Adrenal gland (tissue), 12 donors: Measurements from ENCODE around the gene MFRP. TPM values are rescaled to one million over a fixed set of nuclear protein-coding genes. Genes with fewer than 3 reads are reported as not detected.

Source experiments
- DNase-seq, 7 donors: peaks; one replicate each; pipeline ENCODE4 v3.0.0-alpha.2; 2019 to 2020
- H3K27ac ChIP-seq, 5 donors: fragments of 200-600 bp; sonication (generic) in 4 of 5; 1 replicate in 3 of 5; 2 replicates in 2 of 5; pipeline versions ENCODE4 v1.5.1 to v1.8.0; 2016 to 2020; ENCODE audit warnings: mild to moderate bottlenecking in 1 of 5
- H3K27me3 ChIP-seq: fragments of 200-600 bp; 2 replicates; pipeline ENCODE4 v1.8.0; 2021
- H3K36me3 ChIP-seq, 2 donors: fragments of 200-600 bp; replicated peaks in 1 of 2; 1 replicate in 1 of 2; 2 replicates in 1 of 2; pipeline versions ENCODE4 v1.5.1 to v1.8.0; 2018 to 2022
- H3K4me1 ChIP-seq, 2 donors: fragments of 200-600 bp; replicated peaks in 1 of 2; 1 replicate in 1 of 2; 2 replicates in 1 of 2; pipeline versions ENCODE4 v1.5.1 to v1.8.0; 2018 to 2021
- H3K4me3 ChIP-seq, 4 donors: fragments of 200-600 bp; sonication (generic) in 3 of 4; one replicate each; pipeline ENCODE4 v1.5.1; 2016 to 2018
- H3K9me3 ChIP-seq, 3 donors: fragments of 200-600 bp; sonication (generic) in 1 of 3; replicated peaks in 1 of 3; 1 replicate in 2 of 3; 2 replicates in 1 of 3; pipeline versions ENCODE4 v1.5.1 to v1.8.0; 2016 to 2021
- POLR2A ChIP-seq, 2 donors: fragments of 450-650 bp; IDR thresholded peaks; one replicate each; pipeline ENCODE4 v1.6.1; 2017; ENCODE audit warnings: antibody characterized with exemption in 2 of 2, mild to moderate bottlenecking in 2 of 2, moderate library complexity in 1 of 2
- WGBS, 4 donors: extraction: QIAGEN DNeasy Blood & Tissue Kit in 2 of 4; methylation state at CpG; one replicate each; pipeline versions ENCODE4 v1.1.5 to v1.1.7; 2013 to 2017; 5-methylcytosine and 5-hydroxymethylcytosine counted together
- intact Hi-C, 2 donors: fragments of 100-400 bp; cut with DNase I; formaldehyde crosslinking; loops; one replicate each; pipeline versions ENCODE4 v1.14.1 to v1.15.0; 2022 to 2023
- polyA plus RNA-seq, 3 donors: library from polyadenylated mRNA; stranded (reverse); fragments of 200-250 nt in 2 of 3; fragments of 350-450 nt in 1 of 3; fragmentation: Illumina TruSeq in 1 of 3; extraction: RNeasy Lipid Tissue Mini Kit (QIAGEN cat#74804) in 1 of 3; gene quantifications; one replicate each; pipeline ENCODE4 v1.2.3, GENCODE V29; 2013 to 2014
- total RNA-seq, 9 donors: library from RNA; depleted of rRNA in 4 of 9; stranded (reverse); fragments of >200 nt in 4 of 9; fragments of 120-200 nt in 1 of 9; fragmentation: NEBNext Ultra II Directional in 1 of 9; extraction: Animal tissue kit (Norgen Biotek cat#: 25700) in 1 of 9; gene quantifications; one replicate each; pipeline versions ENCODE4 v1.1.0 to v1.2.4, GENCODE V29; 2013 to 2023
- TF ChIP-seq, protein P1 (sequence below), 6 experiments: fragments of 450-650 bp in 4 of 6; fragments of 200-600 bp in 2 of 6; sonication (generic) in 1 of 6; IDR thresholded peaks; 1 replicate in 5 of 6; 2 replicates in 1 of 6; pipeline versions ENCODE4 v1.5.1 to v1.8.0; 2016 to 2021; ENCODE audit warnings: antibody characterized with exemption in 6 of 6, mild to moderate bottlenecking in 2 of 6, moderate library complexity in 1 of 6
- donor health status: healthy with polysubstance abuse.
- donor health status: Bipolar disorder and iron deficiency.
- donor health status: DM: yes; HTN: yes; CAD: no.
- donor health status: DM: no; HTN: no; CAD: no.
- donor health status: DM: no; HTN: no; CAD: no.
- donor health status: DM: yes; HTN: yes; CAD: no.

The MFRP gene
- total and polyA plus RNA-seq, 12 donors, result under 0.01 TPM; not detected in 11

DNA sequence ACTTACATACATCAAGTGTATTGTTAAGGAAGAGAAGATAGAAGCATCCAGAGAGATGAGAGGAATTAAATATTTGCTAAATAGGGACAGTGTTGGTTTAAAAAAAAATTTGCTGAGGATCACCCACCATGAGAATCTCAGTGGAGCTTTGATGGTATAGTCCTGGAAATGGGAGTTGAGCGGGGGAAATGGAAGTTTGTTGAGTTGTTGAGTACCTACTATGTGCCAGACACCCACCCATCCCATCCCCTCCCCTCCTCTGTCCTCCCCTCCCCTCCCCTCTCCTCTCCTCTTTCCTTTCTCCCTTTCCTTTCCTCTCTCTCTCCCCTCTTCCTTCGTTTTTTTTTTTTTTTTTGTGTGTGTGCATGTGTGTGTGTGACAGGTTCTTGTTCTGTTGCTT lies 4.7 kb upstream of the MFRP start:
- Histone ChIP-seq H3K4me1 (peaks cover 3 to 7% of the 10 kb centered on the region in 2 donors), H3K36me3 (no peaks in the 10 kb centered on the region), H3K4me3 (no peak overlapping the region), H3K27me3 (no peaks in the 10 kb centered on the region), H3K27ac (no peak overlapping the region), H3K9me3 (no peaks in the 10 kb centered on the region)
- no peak for DNase-seq
- TF ChIP-seq, protein P1, sequence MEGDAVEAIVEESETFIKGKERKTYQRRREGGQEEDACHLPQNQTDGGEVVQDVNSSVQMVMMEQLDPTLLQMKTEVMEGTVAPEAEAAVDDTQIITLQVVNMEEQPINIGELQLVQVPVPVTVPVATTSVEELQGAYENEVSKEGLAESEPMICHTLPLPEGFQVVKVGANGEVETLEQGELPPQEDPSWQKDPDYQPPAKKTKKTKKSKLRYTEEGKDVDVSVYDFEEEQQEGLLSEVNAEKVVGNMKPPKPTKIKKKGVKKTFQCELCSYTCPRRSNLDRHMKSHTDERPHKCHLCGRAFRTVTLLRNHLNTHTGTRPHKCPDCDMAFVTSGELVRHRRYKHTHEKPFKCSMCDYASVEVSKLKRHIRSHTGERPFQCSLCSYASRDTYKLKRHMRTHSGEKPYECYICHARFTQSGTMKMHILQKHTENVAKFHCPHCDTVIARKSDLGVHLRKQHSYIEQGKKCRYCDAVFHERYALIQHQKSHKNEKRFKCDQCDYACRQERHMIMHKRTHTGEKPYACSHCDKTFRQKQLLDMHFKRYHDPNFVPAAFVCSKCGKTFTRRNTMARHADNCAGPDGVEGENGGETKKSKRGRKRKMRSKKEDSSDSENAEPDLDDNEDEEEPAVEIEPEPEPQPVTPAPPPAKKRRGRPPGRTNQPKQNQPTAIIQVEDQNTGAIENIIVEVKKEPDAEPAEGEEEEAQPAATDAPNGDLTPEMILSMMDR (IDR thresholded peaks at IDR 0.05), result no peak
- TF ChIP-seq POLR2A (IDR thresholded peaks at IDR 0.05), result no peak
- WGBS, 4 donors, result 44 to 94% (median 49%) methylated on average over 1 to 2 of the region's 2 CpGs
- intact Hi-C loops, result loop anchor here in 1 of 2 donors (10.0 kb wide), 1 partner anchor 124 kb away; no protein-coding TSS in a partner anchor

DNA sequence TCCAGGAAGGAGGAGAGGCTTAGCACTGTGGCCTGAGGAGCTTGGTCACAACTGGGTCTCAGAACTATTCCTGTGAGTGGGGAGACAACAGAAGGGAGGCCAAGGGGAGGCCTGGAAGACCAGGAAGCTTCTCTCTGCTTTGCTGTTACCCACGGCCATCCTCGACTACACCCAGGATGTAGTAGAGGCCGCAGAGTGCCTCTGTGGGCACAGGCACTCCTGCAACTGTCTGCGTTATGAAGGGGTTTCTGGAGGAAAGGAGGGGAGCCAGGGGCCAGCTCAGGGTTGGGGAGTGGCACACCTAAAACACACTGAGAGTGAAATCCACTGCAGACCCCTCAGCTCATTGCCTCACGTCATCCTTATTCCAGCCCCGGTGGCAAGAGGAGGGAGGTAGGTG lies 3.8 kb upstream of the MFRP start:
- H3K36me3 ChIP-seq, result no peaks in the 10 kb centered on the region
- no peaks in the 10 kb centered on the region for H3K27me3 ChIP-seq
- DNase-seq, result no peak
- intact Hi-C loops, result loop anchor here in 1 of 2 donors (10.0 kb wide), 1 partner anchor 124 kb away; no protein-coding TSS in a partner anchor
- TF ChIP-seq, protein P1 (IDR thresholded peaks at IDR 0.05), result no peak
- TF ChIP-seq POLR2A (IDR thresholded peaks at IDR 0.05), result no peak
- no peak overlapping the region for H3K4me3 ChIP-seq
- no peak overlapping the region for H3K27ac ChIP-seq
- peaks cover 3 to 7% of the 10 kb centered on the region in 2 donors for H3K4me1 ChIP-seq
- no peaks in the 10 kb centered on the region for H3K9me3 ChIP-seq
- 75 to 90% (median 82%) methylated on average over 2 to 6 of the region's 6 CpGs for WGBS, 4 donors

DNA sequence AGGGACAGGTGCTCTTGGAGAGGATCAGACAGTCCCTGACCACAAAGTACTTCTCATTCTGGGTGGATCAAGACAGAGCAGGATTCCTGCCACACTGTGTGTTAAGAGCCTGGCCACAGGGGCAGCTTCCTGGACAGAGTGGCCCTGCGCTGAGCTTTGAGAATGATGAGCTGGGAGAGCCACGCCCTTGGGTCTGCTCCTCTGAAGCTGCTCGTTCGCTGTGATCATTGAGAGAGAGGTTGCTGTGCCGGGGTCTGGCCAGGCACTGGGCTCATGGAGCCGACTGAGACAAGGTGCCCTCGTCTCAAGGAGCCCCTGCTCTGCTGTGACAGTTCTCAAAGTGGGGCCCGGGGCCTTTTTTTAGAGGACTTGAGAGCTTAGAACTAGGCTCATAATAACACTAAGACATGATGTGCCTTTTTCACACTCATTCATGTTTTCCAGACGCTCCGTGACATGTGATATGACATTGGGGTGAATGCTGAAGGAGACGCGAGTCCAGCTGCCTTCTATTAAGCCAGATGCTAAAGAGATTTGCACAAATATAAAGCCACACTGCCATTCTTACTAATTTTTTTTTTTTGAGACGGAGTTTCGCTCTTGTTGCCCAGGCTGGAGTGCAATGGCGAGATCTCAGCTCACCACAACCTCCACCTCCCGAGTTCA lies 1.6 kb upstream of the MFRP start:
- 82 to 89% (median 85%) methylated on average over 15 to 16 of the region's 16 CpGs for WGBS, 4 donors
- no peaks in the 10 kb centered on the region for H3K27me3 ChIP-seq
- H3K36me3 ChIP-seq, result no peaks in the 10 kb centered on the region
- peaks cover 3 to 7% of the 10 kb centered on the region in 2 donors for H3K4me1 ChIP-seq
- intact Hi-C loops, result no loop called here
- H3K4me3 ChIP-seq, result no peak overlapping the region
- H3K27ac ChIP-seq, result no peak overlapping the region
- H3K9me3 ChIP-seq, result no peaks in the 10 kb centered on the region
- TF ChIP-seq, protein P1 (IDR thresholded peaks at IDR 0.05), result no peak
- no peak for TF ChIP-seq POLR2A (IDR thresholded peaks at IDR 0.05)
- no peak for DNase-seq

DNA sequence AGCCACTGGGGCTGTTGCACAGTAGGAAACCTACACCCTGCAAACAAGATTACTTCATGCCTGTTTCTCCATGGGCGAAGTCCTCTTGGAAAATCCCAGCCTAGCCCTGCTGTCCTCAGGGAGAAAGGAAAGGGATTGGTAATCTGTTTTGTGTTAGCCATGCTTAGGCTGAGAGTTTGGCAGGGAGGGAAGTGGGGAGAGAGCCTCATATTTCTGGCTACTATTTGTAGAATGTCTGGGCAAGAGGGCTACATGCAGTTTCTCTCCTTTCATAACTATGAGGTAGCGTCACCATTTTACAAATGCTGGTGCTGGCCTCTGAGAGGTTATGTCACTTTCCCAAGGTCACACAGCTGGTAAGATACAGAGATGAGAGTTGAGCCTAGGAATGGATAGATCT lies 737 bp upstream of the MFRP start:
- 58 to 69% (median 63%) methylated on average over 2 of the region's 2 CpGs for WGBS, 4 donors
- Histone ChIP-seq H3K9me3 (no peaks in the 10 kb centered on the region), H3K27ac (peak overlapping the region in 3 of 5 donors; percentile 32 to 79 (median 39)), H3K36me3 (no peaks in the 10 kb centered on the region), H3K4me1 (peaks cover 3 to 7% of the 10 kb centered on the region in 2 donors), H3K27me3 (no peaks in the 10 kb centered on the region), H3K4me3 (no peak overlapping the region)
- TF ChIP-seq, protein P1 (IDR thresholded peaks at IDR 0.05), result no peak
- peak in 1 of 2 donors; percentile 26 for TF ChIP-seq POLR2A (IDR thresholded peaks at IDR 0.05)
- DNase-seq, result peak in 2 of 7 donors; percentile 63 to 66
- intact Hi-C loops, result no loop called here
